Measurements from ENCODE around the gene CFAP61.

The CFAP61 gene

DNA sequence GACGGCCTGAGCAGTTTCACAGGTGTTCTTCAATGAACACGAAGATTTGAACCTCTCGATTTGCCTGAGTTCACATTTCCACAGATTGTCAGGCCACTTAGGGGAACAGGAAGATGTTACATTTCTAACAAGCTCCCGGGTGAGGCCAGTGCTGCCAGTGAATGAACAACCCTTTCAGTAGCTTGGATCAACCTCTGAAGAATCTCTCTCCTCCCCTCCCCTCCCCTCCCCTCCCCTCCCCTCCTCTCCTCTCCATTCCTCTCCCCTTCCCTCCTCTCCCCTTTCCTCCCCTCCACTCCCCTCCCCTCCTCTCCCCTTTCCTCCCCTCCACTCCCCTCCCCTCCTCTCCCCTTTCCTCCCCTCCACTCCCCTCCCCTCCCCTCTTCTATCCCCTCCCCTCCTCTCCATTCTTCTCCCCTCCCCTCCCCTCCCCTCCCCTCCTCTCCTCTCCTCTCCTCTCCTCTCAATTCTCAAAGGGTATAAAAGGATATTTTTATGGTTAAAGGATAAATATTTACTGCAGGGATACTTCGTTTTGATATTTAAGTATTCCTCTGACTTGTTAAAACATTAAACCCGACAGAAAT, 201.5 kb downstream of the CFAP61 start:
- no peak overlapping the region for H3K27ac ChIP-seq
- H3K4me3 ChIP-seq, result no peak overlapping the region

DNA sequence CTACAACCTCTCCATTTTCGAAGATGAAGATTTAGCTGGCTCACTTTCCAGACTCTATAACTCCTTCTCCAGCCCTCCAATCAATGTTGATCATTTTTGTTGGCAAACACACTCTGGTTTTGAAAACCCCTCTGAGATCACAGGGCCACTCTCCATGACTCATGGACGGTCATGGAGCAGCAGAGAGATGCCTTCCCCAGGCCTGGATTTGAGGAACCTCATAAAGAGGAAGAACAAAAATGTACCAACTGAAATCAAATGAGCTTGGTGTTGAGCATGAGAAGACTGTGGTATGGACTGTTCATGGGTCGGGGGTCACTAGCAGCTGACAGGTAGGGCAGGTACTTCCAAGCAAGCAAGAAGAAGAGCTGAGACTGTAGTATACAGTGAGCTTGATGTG, 202.8 kb downstream of the CFAP61 start:
- peak overlapping the region in 2 of 21 experiments; percentile 16 to 34 for H3K27ac ChIP-seq
- H3K4me3 ChIP-seq, result no peak overlapping the region

DNA sequence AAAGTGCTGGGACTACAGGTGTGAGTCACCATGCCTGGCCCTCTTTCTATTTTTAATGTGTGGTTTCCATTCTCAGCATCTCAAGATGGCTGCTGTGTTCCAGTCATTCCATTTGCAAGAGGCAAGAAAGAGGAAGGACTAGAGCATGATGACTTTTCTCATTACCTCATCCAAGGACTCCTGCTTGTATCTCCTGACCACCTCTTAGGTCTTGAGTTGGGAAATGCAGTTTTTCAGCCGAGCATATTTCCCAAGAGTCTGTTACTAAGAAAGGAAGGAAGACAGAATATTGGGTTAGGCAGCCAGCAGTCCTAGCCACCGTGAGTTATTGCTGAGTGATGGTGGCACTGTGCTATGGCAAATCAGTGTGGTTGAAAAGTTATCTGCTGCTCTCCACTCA, 207.2 kb downstream of the CFAP61 start:
- H3K27ac ChIP-seq, result no peak overlapping the region
- no peak overlapping the region for H3K4me3 ChIP-seq

- H3K27ac ChIP-seq, result peak overlapping the region in 3 of 21 experiments; percentile 13 to 45 (median 39)
Measured at GRCh38 chr20:20261159-20261558, 208.8 kb downstream of the CFAP61 start.

GRCh38 chr20:20265210-20265609, 212.9 kb downstream of the CFAP61 start:
- no peak overlapping the region for H3K4me3 ChIP-seq

More at GRCh38 chr20:20261159-20261558, 208.8 kb downstream of the CFAP61 start:
- no peak overlapping the region for H3K4me3 ChIP-seq

GRCh38 chr20:20266552-20266951, 214.2 kb downstream of the CFAP61 start:
- H3K4me3 ChIP-seq, result no peak overlapping the region
- peak overlapping the region in 1 of 21 experiments; percentile 54 for H3K27ac ChIP-seq

More at GRCh38 chr20:20265210-20265609, 212.9 kb downstream of the CFAP61 start:
- H3K27ac ChIP-seq, result no peak overlapping the region

GRCh38 chr20:20267685-20268370, 215.5 kb downstream of the CFAP61 start:
- Histone ChIP-seq H3K4me3 (no peak overlapping the region), H3K27ac (peak overlapping the region in 2 of 21 experiments; percentile 35 to 54)

- Histone ChIP-seq H3K27ac (no peak overlapping the region), H3K4me3 (no peak overlapping the region)
Measured at GRCh38 chr20:20271271-20271670, 218.9 kb downstream of the CFAP61 start.

- Histone ChIP-seq H3K27ac (no peak overlapping the region), H3K4me3 (no peak overlapping the region)
Measured at GRCh38 chr20:20272686-20273085, 220.4 kb downstream of the CFAP61 start.

- no peak overlapping the region for H3K27ac ChIP-seq
- H3K4me3 ChIP-seq, result no peak overlapping the region
Measured at GRCh38 chr20:20273286-20273685, 221.0 kb downstream of the CFAP61 start.

- no peak overlapping the region for H3K27ac ChIP-seq
- no peak overlapping the region for H3K4me3 ChIP-seq
Measured at GRCh38 chr20:20274821-20275220, 222.5 kb downstream of the CFAP61 start.

- Histone ChIP-seq H3K27ac (no peak overlapping the region), H3K4me3 (no peak overlapping the region)
Measured at GRCh38 chr20:20275636-20276035, 223.3 kb downstream of the CFAP61 start.

DNA sequence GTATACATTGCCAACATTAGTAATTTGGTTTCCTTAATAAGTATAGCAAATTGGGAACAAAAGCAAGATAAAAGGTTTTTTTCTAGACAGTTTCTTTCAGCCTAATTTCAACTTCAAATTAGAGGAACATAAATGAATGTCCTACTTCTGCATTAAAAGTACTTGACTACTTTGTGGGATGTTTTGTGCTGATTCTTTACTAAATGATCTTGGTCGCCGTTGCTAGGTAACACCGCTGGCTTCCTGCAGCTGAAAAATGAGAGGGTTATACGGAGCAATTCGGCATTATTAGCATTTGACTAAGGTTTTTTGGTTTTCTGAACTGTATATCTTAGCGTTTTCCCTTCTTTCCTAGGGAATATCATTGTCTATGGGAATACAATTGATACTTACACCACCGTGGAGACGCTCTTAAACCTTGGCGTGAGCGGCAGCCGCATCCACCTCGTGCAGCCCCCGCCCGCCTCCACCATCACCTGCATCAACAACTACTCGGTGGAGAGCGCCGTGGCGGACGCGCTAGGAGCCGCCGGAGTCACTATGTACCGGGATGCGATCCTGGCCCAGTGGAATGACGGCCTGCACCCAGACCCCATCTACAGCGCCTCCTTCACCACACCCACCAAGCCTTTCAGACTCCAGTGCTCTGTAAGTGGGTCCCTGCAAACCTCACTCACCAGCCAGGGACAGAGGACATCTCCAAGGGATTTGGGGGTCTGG, 224.6 kb downstream of the CFAP61 start:
- no peak overlapping the region for H3K4me3 ChIP-seq
- no peak overlapping the region for H3K27ac ChIP-seq

- H3K4me3 ChIP-seq, result no peak overlapping the region
- H3K27ac ChIP-seq, result no peak overlapping the region
Measured at GRCh38 chr20:20277894-20278335, 225.6 kb downstream of the CFAP61 start.

GRCh38 chr20:20286061-20286460, 233.7 kb downstream of the CFAP61 start:
- H3K4me3 ChIP-seq, result no peak overlapping the region
- no peak overlapping the region for H3K27ac ChIP-seq

- no peak overlapping the region for H3K4me3 ChIP-seq
- no peak overlapping the region for H3K27ac ChIP-seq
Measured at GRCh38 chr20:20289331-20289730, 237.0 kb downstream of the CFAP61 start.

GRCh38 chr20:20292472-20292871, 240.1 kb downstream of the CFAP61 start:
- Histone ChIP-seq H3K4me3 (no peak overlapping the region), H3K27ac (no peak overlapping the region)

DNA sequence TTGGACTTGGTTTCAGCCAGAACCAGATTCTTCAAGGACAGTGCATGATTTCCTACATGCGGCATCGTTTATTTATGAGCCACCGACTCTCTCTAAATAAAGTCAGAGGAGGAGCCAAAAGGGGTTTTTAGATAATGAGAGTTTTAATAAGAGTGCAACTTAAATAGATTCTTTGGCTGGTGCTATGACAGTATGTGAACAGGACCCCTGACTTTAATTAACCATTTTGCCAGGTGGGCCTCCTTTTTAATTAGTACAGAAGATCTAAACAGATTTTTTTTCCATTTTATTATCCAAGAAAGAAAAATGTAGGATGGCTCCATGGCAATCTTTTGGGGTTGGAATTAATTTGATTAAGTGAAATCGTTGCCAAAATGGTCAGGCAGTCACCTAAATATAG, 240.8 kb downstream of the CFAP61 start:
- H3K4me3 ChIP-seq, result no peak overlapping the region
- no peak overlapping the region for H3K27ac ChIP-seq

GRCh38 chr20:20293691-20294385, 241.5 kb downstream of the CFAP61 start:
- H3K4me3 ChIP-seq, result no peak overlapping the region
- H3K27ac ChIP-seq, result no peak overlapping the region

All from skin epidermis (tissue), 12 donors.